ENCODE data around the gene RBPJ.

DNA sequence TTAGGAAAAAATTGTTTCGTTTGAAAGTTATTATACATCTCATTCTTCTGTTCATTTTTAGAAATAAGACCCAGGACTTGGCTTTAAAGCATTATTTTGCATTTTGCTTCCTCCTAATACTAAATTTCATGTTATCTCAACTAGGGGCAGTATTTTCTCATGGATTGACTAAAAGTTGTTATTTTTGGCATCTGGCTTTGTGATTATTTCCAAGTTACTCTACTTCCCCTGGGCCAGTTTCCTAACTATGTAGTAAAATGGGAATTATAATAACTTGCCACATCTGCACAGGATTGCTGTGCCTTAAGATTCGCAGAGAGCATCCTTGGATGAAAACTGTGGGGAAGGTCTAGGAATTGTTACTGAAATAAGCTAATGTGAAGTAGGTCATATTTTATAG, 3.0 kb downstream of the RBPJ start:
- TF ChIP-seq CTCF (IDR thresholded peaks at IDR 0.05) (no peak), EZH2phosphoT487 (IDR thresholded peaks at IDR 0.05) (no peak), EZH2 (IDR thresholded peaks at IDR 0.05) (no peak)
